Esophagus mucosa (tissue), 1 donor: ENCODE measurements around the gene ZNF615. TPM values are rescaled to one million over a fixed set of nuclear protein-coding genes. Genes with fewer than 3 reads are reported as not detected.
"Not testable (repeated sequence)": the region's sequence is repeated elsewhere in the genome, so short reads cannot be mapped to it uniquely, and the experiment has no call there.

Experiments
- ATAC-seq: fragments of 200-7000 bp; cut with Tn5 transposase; one replicate; pipeline ENCODE4 v1.9.1; 2020
- total RNA-seq: library from RNA; stranded (reverse); gene quantifications from one replicate; pipeline ENCODE4 v1.2.4, GENCODE V29; 2023
- donor health status: DM: yes; HTN: yes; CAD: no.

ZNF615 gene
- total RNA-seq, 1 donor from 2014 or later, result 5.2 TPM

DNA sequence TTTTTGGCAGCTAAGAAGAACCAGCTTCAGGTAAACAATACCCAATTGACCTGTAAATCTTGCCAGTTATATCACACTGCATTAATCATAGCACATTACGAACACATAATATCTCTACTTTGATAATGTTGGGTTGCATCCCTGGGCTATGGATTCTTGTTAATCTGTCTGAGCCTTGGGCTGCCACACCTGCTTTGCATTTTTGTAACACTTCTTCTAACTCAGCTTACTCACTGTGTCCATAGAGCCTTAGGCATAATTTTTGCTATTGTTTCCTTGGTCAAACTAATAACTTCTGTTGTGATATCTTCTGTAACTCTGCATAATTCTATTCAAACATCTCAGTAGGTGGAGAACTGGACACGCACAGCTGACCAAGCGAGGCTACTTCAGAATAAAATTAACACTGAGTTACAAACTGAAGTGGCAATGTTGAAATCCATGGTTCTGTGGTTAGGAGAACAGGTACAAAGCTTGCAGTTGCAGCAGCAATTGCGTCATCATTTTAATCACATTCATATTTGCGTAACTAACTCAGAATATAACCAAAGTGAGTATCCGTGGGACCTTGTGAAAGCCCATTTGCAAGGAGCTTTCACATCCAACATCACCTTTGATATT is 27.8 kb downstream of the ZNF615 start:
- no peak for ATAC-seq

DNA sequence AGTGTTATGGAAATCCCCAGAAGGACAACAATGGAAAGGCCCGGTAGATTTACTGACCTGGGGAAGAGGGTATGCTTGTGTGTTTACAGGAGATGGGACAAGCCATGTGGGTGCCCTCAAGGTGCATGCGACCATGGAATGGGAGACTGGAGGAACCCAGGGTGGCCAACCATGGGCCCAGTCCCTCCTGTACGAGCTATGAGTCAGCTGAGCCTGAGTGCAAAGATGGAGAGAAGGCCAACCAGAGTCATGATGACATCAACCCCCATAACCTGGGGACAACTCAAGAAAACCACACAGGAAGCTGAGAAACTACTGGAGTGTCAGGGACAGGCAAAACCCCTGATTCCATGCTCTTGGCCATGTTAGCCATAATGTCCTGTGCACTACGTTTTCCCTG is 29.1 kb downstream of the ZNF615 start:
- no peak for ATAC-seq

DNA sequence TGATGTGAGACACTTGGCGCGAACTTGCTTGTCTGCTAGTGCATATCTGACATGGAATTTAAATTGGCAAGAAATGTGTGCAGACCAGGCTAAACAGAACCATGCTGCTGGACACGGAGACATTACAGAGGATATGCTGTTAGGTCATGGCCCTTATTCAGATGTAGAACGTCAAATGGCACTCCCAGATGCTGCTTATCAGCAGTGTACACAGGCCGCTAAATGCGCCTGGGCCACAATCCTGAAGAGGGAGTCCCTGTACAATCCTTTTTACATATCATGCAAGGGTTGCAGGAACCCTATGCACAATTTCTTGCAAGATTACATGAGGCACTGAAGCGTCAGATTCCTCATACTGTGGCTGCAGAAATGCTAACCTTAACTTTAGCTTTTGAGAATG is 30.7 kb downstream of the ZNF615 start:
- no peak for ATAC-seq

DNA sequence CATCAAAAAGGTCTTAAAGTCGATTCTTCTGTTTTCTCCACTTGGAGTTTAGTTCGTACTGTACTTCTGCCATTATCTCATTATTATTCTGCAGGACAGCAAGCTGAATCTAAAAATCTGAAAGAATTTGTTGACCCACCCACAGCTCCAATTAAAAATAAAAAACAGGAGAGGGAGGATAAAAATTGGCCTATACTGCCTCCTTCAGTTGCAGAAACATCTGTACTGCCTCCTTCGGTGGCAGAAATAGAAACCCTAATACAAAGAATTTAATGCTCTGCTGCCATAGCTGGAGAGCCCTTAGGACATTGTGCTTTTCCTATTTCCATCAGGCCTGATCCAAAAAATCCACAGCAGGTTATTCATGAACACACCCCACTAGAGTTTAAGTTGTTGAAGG is 31.2 kb downstream of the ZNF615 start:
- ATAC-seq, result no peak

DNA sequence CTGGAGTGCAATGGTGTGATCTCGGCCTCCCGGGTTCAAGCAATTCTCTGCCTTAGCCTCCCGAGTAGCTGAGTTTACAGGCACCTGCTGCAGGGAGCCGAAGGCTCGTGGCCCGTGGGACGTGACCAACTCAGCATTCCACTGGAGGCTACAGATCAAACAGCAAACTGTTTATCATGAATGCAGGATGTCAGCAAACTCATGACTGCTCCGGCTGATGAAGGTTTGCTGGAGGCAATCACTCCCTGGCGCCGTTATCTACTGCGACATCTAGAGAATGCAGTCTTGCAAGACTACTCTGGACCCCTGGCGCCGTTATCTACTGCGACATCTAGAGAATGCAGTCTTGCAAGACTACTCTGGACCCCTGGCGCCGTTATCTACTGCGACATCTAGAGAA is 32.2 kb downstream of the ZNF615 start:
- not testable (repeated sequence) for ATAC-seq

DNA sequence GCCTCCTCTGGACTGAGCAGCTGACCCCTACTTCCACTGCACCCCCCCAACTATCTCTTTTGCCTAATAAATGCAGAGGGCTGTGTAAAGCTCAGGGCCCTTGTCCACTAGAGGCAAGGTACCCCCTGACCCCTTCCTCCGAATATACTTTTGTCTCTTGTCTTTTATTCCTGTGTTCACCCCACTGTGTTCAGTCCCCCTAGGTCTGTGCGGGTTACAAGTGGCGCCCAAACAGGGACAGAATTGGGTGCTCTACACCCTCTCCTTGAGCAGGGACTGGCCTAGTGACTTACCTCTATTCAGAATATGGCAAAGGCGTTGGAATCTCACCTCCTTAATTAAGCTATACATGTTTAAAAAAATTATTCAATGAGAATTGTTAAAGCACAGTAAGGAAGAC is 36.4 kb downstream of the ZNF615 start:
- ATAC-seq, result no peak

DNA sequence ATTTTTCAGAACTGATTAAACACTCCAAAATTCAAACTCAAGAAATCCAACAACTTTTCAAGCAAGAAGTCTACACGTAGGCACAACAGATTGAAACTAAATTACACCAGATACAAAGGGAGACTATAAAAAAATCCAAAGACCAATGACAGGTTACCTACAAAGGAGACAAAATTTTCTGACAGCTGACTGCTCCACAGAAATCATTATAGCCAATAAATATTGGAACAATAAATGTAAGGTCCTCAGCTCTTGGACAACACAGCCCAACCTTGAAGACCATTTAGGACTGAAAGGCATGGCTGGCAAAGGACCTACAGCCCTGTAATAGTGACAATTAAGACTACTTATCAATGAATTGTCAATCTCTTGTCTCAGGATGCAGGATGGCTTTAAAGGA is 37.3 kb downstream of the ZNF615 start:
- no peak for ATAC-seq

DNA sequence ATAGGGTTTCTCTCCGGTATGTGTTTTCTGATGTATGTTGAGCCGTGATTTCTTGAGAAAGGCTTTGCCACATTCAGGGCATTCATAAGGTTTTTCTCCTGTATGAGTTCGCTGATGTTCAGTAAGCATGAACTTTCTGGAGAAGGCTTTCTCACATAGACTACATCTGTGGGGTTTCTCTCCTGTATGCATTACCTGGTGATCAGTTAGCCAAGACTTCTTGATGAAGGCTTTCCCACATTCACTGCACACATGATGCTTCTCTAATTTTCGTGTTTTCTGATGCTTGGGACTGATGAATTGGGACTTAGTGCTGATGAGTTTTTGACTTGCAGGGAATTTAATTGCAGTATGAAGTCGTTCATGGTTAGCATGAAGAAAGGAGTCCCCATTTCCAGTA is 42.4 kb downstream of the ZNF615 start:
- ATAC-seq, result no peak

DNA sequence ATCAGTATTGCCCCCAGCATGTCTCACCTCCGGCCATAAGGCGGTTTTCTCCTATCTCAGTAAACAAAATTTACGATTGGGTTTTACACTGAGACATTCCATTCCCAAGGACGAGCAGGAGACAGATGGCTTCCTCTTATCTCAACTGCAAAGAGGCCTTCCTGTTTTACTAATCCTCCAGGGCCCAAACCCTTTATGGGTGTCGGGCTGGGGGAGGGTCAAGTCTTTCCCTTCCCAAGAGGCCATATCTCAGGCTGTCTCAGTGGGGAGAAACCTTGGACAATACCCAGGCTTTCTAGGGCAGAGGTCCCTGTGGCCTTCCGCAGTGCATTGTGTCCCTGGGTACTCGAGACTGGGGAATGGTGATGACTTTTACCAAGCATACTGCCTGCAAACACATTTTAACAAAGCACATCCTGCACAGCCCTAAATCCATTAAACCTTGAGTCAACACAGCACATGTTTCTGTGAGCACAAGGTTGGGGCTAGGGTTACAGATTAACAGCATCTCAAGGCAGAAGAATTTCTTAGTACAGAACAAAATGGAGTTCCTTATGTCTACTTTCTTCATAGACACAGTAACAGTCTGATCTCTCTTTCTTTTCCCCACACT is 47.3 kb downstream of the ZNF615 start:
- not testable (repeated sequence) for ATAC-seq

DNA sequence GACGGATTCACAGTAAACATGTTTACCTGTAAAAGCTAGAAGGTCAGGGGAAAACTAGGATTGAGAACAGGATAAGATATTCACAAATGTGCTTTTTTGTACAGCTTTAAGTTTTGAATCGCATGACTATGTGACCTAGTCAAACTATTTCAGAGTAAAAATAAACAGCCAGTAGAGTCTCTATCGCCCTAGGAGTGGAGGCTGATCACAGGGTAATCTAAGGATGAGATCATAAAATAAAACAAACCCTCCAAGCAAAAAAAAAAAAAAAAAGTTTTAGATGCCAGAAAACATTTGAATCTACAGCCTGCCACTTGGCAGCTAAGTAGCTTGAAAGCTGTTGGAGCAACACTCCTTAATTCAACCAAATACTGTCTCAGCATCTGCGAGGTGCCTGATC is 48.2 kb downstream of the ZNF615 start:
- no peak for ATAC-seq

DNA sequence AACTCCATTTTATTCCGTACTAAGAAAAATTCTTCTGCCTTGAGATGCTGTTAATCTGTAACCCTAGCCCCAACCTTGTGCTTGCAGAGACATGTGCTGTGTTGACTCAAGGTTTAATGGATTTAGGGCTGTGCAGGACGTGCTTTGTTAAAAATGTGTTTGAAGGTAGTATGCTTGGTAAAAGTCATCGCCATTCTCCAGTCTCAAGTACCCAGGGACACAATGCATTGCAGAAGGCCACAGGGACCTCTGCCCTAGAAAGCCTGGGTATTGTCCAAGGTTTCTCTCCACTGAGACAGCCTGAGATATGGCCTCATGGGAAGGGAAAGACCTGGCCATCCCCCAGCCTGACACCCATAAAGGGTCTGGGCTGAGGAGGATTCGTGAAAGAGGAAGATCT is 50.2 kb downstream of the ZNF615 start:
- ATAC-seq, result not testable (repeated sequence)

DNA sequence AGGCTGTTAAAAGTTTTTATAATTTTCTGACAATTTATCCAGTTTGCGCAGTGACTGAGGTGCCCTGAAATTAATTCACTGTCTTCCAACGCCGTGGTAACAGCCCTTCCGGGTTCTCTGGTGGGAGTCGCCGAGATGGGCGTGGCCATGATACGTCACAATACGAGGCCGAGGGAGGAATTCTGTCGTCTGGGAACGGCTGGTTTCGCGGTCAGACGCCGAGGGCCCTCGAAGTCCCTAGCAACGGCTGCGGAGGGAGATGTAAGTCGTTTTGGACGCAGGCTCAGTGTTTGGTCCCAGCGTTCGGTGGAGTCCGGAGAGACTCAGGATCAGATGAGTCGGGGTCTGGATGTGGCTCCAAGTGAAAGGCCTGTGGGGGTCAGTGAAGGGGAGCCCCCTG is 59.0 kb downstream of the ZNF615 start:
- ATAC-seq, result no peak

DNA sequence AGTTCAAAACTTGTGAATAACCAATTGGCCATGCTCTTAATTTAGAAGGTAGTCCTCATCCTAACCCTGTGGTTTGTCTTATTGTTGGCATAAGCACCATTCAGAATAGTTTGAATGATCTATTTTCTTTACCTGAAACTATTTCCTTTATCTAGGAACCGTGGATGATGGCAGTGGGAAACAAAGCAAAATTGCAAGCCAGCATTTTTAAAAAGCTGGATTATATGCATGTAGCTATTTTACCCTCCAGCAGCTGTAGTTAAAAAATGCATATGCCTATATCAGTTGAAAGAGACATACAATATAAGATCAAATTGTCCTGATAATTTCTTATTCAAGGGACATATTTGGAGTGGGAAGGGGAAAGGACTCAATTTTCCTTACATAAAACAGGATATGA is 61.4 kb downstream of the ZNF615 start:
- no peak for ATAC-seq

DNA sequence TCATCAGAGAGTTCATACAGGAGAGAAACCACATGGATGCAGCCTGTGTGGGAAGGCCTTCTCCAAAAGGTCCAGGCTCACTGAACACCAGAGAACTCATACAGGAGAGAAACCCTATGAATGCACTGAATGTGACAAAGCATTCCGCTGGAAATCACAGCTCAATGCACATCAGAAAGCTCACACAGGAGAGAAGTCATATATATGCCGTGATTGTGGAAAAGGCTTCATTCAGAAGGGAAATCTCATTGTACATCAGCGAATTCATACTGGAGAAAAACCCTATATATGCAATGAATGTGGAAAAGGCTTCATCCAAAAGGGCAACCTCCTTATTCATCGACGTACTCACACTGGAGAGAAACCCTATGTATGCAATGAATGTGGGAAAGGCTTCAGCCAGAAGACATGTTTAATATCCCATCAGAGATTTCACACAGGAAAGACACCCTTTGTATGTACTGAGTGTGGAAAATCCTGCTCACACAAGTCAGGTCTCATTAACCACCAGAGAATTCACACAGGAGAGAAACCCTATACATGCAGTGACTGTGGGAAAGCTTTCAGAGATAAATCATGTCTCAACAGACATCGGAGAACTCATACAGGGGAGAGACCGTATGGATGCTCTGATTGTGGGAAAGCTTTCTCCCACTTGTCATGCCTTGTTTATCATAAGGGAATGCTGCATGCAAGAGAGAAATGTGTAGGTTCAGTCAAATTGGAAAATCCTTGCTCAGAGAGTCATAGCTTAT is 63.0 kb downstream of the ZNF615 start:
- ATAC-seq, result no peak

Other genes with a start within 250 kb of the ZNF615 start
- gene FPR2, start 247.0 kb downstream of the ZNF615 start, total RNA-seq, result 0.36 TPM
- gene FPR3, start 213.1 kb downstream of the ZNF615 start, total RNA-seq, result 1.00 TPM
- gene ZNF577, start 120.3 kb downstream of the ZNF615 start, total RNA-seq, result 2.8 TPM
- 5.4 TPM for gene ZNF649, start 103.2 kb downstream of the ZNF615 start, total RNA-seq
- 3.5 TPM for gene ZNF613, start 80.7 kb downstream of the ZNF615 start, total RNA-seq
- gene ZNF350, start 21.4 kb downstream of the ZNF615 start, total RNA-seq, result 5.7 TPM
- gene ZNF614, start 20.2 kb upstream of the ZNF615 start, total RNA-seq, result 3.6 TPM
- 5.9 TPM for gene ZNF432, start 40.6 kb upstream of the ZNF615 start, total RNA-seq
- gene ZNF841, start 87.6 kb upstream of the ZNF615 start, total RNA-seq, result 8.2 TPM
- 5.7 TPM for gene ZNF616, start 131.7 kb upstream of the ZNF615 start, total RNA-seq
- 7.9 TPM for gene ZNF836, start 163.4 kb upstream of the ZNF615 start, total RNA-seq
- gene PPP2R1A, start 181.8 kb upstream of the ZNF615 start, total RNA-seq, result 168 TPM